MM.1S (cell line): ENCODE results near the gene JAKMIP2.

Experiments used
- DNase-seq: peaks from one replicate; pipeline ENCODE4 v3.0.0-alpha.2; 2015
- H2AFZ ChIP-seq: fragments of 300-600 bp; sonication (generic); 2 replicates; pipeline ENCODE4 v1.6.0; 2016; ENCODE audit warnings: antibody characterized with exemption, low read length
- H3F3A ChIP-seq: fragments of 300-600 bp; sonication (generic); 2 replicates; pipeline ENCODE4 v1.6.1; 2016; ENCODE audit warnings: mild to moderate bottlenecking, antibody characterized with exemption, low read length, moderate library complexity, mixed read lengths; ENCODE audit not compliant: insufficient read depth
- H3K27ac ChIP-seq: fragments of 300-600 bp; sonication (generic); 2 replicates; pipeline ENCODE4 v1.5.1; 2016; ENCODE audit warnings: mild to moderate bottlenecking, low read length
- H3K27me3 ChIP-seq: fragments of 300-600 bp; sonication (generic); replicated peaks from 2 replicates; pipeline ENCODE4 v1.6.0; 2016; ENCODE audit warnings: low read length; ENCODE audit not compliant: insufficient read depth
- H3K36me3 ChIP-seq: fragments of 300-600 bp; sonication (generic); replicated peaks from 2 replicates; pipeline ENCODE4 v1.6.1; 2016; ENCODE audit warnings: mild to moderate bottlenecking, low read length, mixed read lengths; ENCODE audit not compliant: insufficient read depth
- H3K4me1 ChIP-seq: fragments of 300-600 bp; sonication (generic); 2 replicates; pipeline ENCODE4 v1.6.1; 2016; ENCODE audit warnings: low read length, mixed read lengths
- H3K4me2 ChIP-seq: fragments of 300-600 bp; sonication (generic); 2 replicates; pipeline ENCODE4 v1.6.0; 2016; ENCODE audit warnings: low read depth, low read length
- H3K4me3 ChIP-seq: fragments of 300-600 bp; sonication (generic); 2 replicates; pipeline ENCODE4 v1.5.1; 2016; ENCODE audit warnings: low read length, mixed read lengths
- H3K79me2 ChIP-seq: fragments of 300-600 bp; sonication (generic); 2 replicates; pipeline ENCODE4 v1.6.1; 2016; ENCODE audit warnings: mixed run types, low read length, mixed read lengths
- H3K9ac ChIP-seq: fragments of 300-600 bp; sonication (generic); 2 replicates; pipeline ENCODE4 v1.6.1; 2016; ENCODE audit warnings: low read length, mixed read lengths
- H3K9me2 ChIP-seq: fragments of 300-600 bp; sonication (generic); replicated peaks from 2 replicates; pipeline ENCODE4 v1.6.1; 2016; ENCODE audit warnings: mild to moderate bottlenecking, low read length, mixed read lengths; ENCODE audit not compliant: insufficient read depth
- H3K9me3 ChIP-seq: fragments of 300-600 bp; sonication (generic); replicated peaks from 2 replicates; pipeline ENCODE4 v1.6.1; 2016; ENCODE audit warnings: mild to moderate bottlenecking, low read length, mixed read lengths; ENCODE audit not compliant: insufficient read depth
- H4K20me1 ChIP-seq: fragments of 300-600 bp; sonication (generic); 2 replicates; pipeline ENCODE4 v1.6.1; 2016; ENCODE audit warnings: mild to moderate bottlenecking, low read length, moderate library complexity, mixed read lengths; ENCODE audit not compliant: insufficient read depth
- CTCF ChIP-seq: fragments of 300-600 bp; sonication (generic); IDR thresholded peaks from 2 replicates; pipeline ENCODE4 v1.5.1; 2016; ENCODE audit warnings: antibody characterized with exemption, low read length, mixed read lengths
- EZH2 ChIP-seq: fragments of 300-600 bp; sonication (generic); optimal IDR thresholded peaks from 2 replicates; pipeline ENCODE3; 2017; ENCODE audit warnings: low read depth, mild to moderate bottlenecking, antibody characterized with exemption, low read length, mixed read lengths
- EZH2phosphoT487 ChIP-seq: fragments of 300-600 bp; sonication (generic); IDR thresholded peaks from 2 replicates; pipeline ENCODE4 v1.6.1; 2018; ENCODE audit warnings: antibody characterized with exemption, low read length

Gene JAKMIP2

GRCh38 chr5:147616421-147616820 lies 166.1 kb downstream of the JAKMIP2 start:
- DNase-seq: no peak
- no peaks in the 10 kb centered on the region for H3K4me1 ChIP-seq
- no peak overlapping the region for H3K9ac ChIP-seq
- H3F3A ChIP-seq: no peaks in the 10 kb centered on the region
- no peak overlapping the region for H2AFZ ChIP-seq
- H3K9me3 ChIP-seq: no peaks in the 10 kb centered on the region
- H3K36me3 ChIP-seq: no peaks in the 10 kb centered on the region
- H3K27ac ChIP-seq: no peak overlapping the region
- TF ChIP-seq CTCF (no peak), EZH2 (no peak), EZH2phosphoT487 (no peak)
- no peaks in the 10 kb centered on the region for H3K9me2 ChIP-seq
- H3K27me3 ChIP-seq: no peaks in the 10 kb centered on the region
- H3K4me3 ChIP-seq: no peak overlapping the region
- H4K20me1 ChIP-seq: no peaks in the 10 kb centered on the region
- no peak overlapping the region for H3K4me2 ChIP-seq
- no peaks in the 10 kb centered on the region for H3K79me2 ChIP-seq

GRCh38 chr5:147613359-147613758 lies 169.2 kb downstream of the JAKMIP2 start:
- Histone ChIP-seq H3K27ac (no peak overlapping the region), H3K27me3 (no peaks in the 10 kb centered on the region), H3K79me2 (no peaks in the 10 kb centered on the region), H3K4me2 (no peak overlapping the region), H3K4me3 (no peak overlapping the region), H3K9ac (no peak overlapping the region), H4K20me1 (no peaks in the 10 kb centered on the region), H3K9me2 (no peaks in the 10 kb centered on the region), H3K4me1 (no peaks in the 10 kb centered on the region), H3K36me3 (no peaks in the 10 kb centered on the region), H2AFZ (no peak overlapping the region), H3F3A (no peaks in the 10 kb centered on the region), H3K9me3 (no peaks in the 10 kb centered on the region)
- TF ChIP-seq CTCF (no peak), EZH2phosphoT487 (no peak), EZH2 (no peak)
- no peak for DNase-seq

GRCh38 chr5:147611483-147611882 lies 171.0 kb downstream of the JAKMIP2 start:
- TF ChIP-seq EZH2 (no peak), EZH2phosphoT487 (no peak), CTCF (no peak)
- no peak overlapping the region for H3K4me2 ChIP-seq
- H3K9me3 ChIP-seq: no peaks in the 10 kb centered on the region
- no peaks in the 10 kb centered on the region for H3K27me3 ChIP-seq
- no peaks in the 10 kb centered on the region for H3K4me1 ChIP-seq
- no peak overlapping the region for H3K4me3 ChIP-seq
- H3F3A ChIP-seq: no peaks in the 10 kb centered on the region
- H3K9me2 ChIP-seq: no peaks in the 10 kb centered on the region
- no peak overlapping the region for H3K9ac ChIP-seq
- H3K79me2 ChIP-seq: no peaks in the 10 kb centered on the region
- H2AFZ ChIP-seq: no peak overlapping the region
- H3K27ac ChIP-seq: no peak overlapping the region
- no peaks in the 10 kb centered on the region for H4K20me1 ChIP-seq
- no peak for DNase-seq
- no peaks in the 10 kb centered on the region for H3K36me3 ChIP-seq
